Nephron progenitor cell (in vitro differentiated cells): Measurements from ENCODE around the gene PHC2.
A peak's percentile ranks its signal among the peaks of the same experiment; 100 is the strongest.

Source experiments
- DNase-seq: peaks from one replicate; pipeline ENCODE4 v3.0.0; 2021
- H3K27ac Mint-ChIP-seq: 2 replicates; pipeline ENCODE4 v1.8.0; 2021; ENCODE audit warnings: mild to moderate bottlenecking, moderate library complexity, mixed read lengths
- H3K27me3 Mint-ChIP-seq: 2 replicates; pipeline ENCODE4 v1.8.0; 2021; ENCODE audit warnings: mild to moderate bottlenecking, low read depth, mixed read lengths; ENCODE audit not compliant: poor library complexity
- H3K36me3 Mint-ChIP-seq: 2 replicates; pipeline ENCODE4 v1.8.0; 2021; ENCODE audit warnings: low read depth, mixed read lengths
- H3K4me1 Mint-ChIP-seq: 2 replicates; pipeline ENCODE4 v1.8.0; 2021; ENCODE audit warnings: mixed read lengths
- H3K4me3 Mint-ChIP-seq: 2 replicates; pipeline ENCODE4 v1.8.0; 2021; ENCODE audit warnings: mild to moderate bottlenecking, moderate library complexity, mixed read lengths
- H3K9me3 Mint-ChIP-seq: 2 replicates; pipeline ENCODE4 v1.8.0; 2021; ENCODE audit warnings: mild to moderate bottlenecking, moderate library complexity, mixed read lengths
- CTCF ChIP-seq: fragments of 200-600 bp; sonication (generic); IDR thresholded peaks from 2 replicates; pipeline ENCODE4 v1.5.0; 2021; ENCODE audit warnings: antibody characterized with exemption

The PHC2 gene

DNA sequence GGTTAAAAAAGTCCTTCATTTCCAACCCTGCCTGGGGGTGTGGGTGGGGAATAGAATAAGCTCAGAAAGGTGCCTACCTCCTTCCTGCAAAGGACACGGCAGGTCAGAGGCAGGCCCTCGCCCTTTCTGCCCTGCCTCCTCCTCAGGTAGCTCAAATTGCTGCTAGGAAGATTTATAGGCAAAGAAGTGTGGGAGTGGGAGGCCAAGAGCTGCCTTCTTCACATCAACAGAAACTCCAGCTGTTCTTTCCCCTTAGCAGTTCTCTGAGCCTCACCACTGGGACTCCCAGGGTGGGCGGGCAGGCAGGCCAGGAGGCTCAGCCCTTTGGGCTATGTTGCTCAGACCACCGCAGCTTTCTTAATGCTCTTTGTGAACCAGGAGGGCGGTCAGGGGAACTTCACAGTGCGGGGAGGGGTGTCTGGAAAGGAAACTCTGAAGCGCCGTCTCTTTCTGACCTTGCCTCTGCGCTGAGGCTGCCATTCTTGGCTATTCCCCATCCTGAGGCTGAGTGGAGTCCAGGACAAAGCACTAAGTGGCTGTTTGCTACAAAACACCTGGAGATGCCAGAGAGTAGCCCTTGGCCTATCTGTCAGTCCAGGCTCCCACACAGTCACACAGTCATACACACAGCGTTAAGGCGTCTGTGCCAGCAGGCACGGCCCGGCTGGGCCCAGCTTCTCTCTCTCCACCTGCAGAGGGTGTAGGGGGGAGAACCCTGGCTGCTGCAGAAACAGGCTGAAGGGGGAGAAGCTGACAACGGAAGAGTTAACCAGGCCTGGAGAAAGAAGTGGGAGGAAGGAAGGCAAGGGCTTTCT lies 107.0 kb downstream of the PHC2 start:
- Mint-ChIP-seq H3K9me3 (no peaks in the 10 kb centered on the region), H3K4me1 (peaks cover 46% of the 10 kb centered on the region), H3K27ac (peak overlapping the region; percentile 94), H3K27me3 (no peaks in the 10 kb centered on the region), H3K4me3 (no peak overlapping the region), H3K36me3 (peaks cover 47% of the 10 kb centered on the region)
- TF ChIP-seq CTCF = no peak
- DNase-seq = no peak

DNA sequence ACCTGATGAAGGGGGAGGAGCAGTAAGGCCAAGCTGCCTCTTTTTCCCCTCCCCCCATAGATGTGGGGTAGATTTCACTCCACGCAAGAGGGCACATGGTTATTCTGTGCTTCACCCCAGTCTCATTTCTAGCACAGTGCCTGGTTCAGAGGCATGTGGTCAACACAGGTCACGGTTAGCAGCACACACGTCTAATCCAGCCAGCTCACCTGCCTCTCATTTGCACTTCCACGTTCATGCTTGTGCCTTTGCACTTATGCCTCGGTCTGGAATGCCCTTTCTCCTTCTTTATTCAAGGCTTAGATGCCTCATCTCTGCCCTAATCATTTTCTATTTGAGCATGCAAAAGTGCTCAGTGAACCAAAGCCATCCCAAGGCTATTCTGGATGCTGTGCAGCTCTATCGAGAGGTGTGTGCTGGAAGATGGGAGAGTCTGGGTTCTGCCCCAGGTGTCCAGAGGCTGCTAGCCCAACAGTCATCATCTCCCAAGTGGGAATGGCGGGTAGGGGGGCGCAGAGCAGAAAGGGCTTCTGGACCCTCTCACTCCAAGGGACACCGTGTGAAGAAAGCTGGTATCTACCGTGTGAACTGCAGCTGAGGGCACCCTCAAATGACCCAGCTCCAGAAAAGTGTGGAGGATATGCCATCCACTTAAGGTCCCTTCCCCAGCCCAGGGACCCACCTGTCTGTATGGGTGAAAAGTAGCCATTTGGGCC lies 107.9 kb downstream of the PHC2 start:
- peaks cover 38% of the 10 kb centered on the region for H3K36me3 Mint-ChIP-seq
- no peaks in the 10 kb centered on the region for H3K9me3 Mint-ChIP-seq
- no peak for DNase-seq
- peaks cover 54% of the 10 kb centered on the region for H3K4me1 Mint-ChIP-seq
- TF ChIP-seq CTCF = no peak
- peaks cover 3% of the 10 kb centered on the region for H3K27me3 Mint-ChIP-seq
- H3K4me3 Mint-ChIP-seq = no peak overlapping the region
- H3K27ac Mint-ChIP-seq = peak overlapping the region; percentile 93

DNA sequence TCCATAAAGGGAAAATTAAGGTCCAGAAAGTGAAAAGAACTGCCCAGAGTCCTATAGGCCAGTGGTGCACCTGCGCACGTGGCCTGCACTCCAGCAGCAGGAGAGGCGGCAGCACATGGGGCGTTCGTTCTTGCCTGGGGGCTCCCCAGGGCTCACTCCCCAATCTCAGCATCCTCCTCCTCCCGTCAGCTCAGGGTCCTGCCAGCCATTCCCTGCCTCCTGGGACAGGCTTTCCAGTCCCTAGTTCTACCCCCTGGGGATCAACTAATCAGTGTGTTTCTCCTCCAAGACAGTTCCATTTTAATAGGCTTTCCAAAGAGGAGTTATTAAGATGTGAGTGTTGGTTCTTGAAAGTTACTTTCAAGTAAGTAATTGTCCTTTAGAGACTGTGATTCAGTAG lies 108.8 kb downstream of the PHC2 start:
- TF ChIP-seq CTCF = no peak
- Mint-ChIP-seq H3K4me3 (no peak overlapping the region), H3K4me1 (peaks cover 60% of the 10 kb centered on the region)

GRCh38 chr1:33321178-33321577 lies 109.7 kb downstream of the PHC2 start:
- Mint-ChIP-seq H3K4me1 (peaks cover 68% of the 10 kb centered on the region), H3K9me3 (no peaks in the 10 kb centered on the region), H3K36me3 (peaks cover 24% of the 10 kb centered on the region), H3K27me3 (peaks cover 3% of the 10 kb centered on the region), H3K4me3 (no peak overlapping the region), H3K27ac (peak overlapping the region; percentile 77)
- no peak for TF ChIP-seq CTCF
- no peak for DNase-seq

More for the DNA sequence above, 108.8 kb downstream of the PHC2 start:
- no peak for DNase-seq
- H3K27ac Mint-ChIP-seq = peak overlapping the region; percentile 89
- peaks cover 31% of the 10 kb centered on the region for H3K36me3 Mint-ChIP-seq
- peaks cover 3% of the 10 kb centered on the region for H3K27me3 Mint-ChIP-seq
- H3K9me3 Mint-ChIP-seq = no peaks in the 10 kb centered on the region

GRCh38 chr1:33320619-33321165 lies 110.2 kb downstream of the PHC2 start, which contains the start of gene A3GALT2:
TSS of gene A3GALT2 (minus strand) at chr1:33321098. CDS start at chr1:33321098, 0 bp downstream.
- Mint-ChIP-seq H3K9me3 (no peaks in the 10 kb centered on the region), H3K27ac (peak within 1 kb of the TSS; percentile 77), H3K36me3 (peaks cover 20% of the 10 kb centered on the region), H3K4me1 (peaks cover 68% of the 10 kb centered on the region), H3K4me3 (no peak within 1 kb of the TSS), H3K27me3 (peaks cover 3% of the 10 kb centered on the region)
- no peak for TF ChIP-seq CTCF
- DNase-seq = no peak
